Right ventricle myocardium inferior (tissue), 1 donor: ENCODE results near the gene EVA1A. TPM values are rescaled to one million over a fixed set of nuclear protein-coding genes. Genes with fewer than 3 reads are reported as not detected.
A peak's percentile ranks its signal among the peaks of the same experiment; 100 is the strongest.

ENCODE experiments used
- ATAC-seq: fragments of 200-7000 bp; cut with Tn5 transposase; one replicate; pipeline ENCODE4 v1.9.1; 2020; ENCODE audit warnings: mild to moderate bottlenecking, moderate library complexity
- DNase-seq: peaks from one replicate; pipeline ENCODE4 v3.0.0; 2021; ENCODE audit errors: missing footprints
- intact Hi-C: fragments of 100-400 bp; cut with DNase I; formaldehyde crosslinking; loops from one replicate; pipeline ENCODE4 v1.11.0; 2022
- long read RNA-seq: library from polyadenylated mRNA; unstranded; transcript quantifications from one replicate; pipeline ENCODE4 v2.0.0, GENCODE V29; 2021
- total RNA-seq: library from RNA; stranded (reverse); fragmentation: NEBNext Ultra II Directional; extraction: Animal tissue kit (Norgen Biotek cat#: 25700); gene quantifications from one replicate; pipeline ENCODE4 v1.2.1, GENCODE V29; 2021
- donor health status: DM: no; HTN: yes; CAD: no; lungs with severe emphysema.

Gene EVA1A, protein sequence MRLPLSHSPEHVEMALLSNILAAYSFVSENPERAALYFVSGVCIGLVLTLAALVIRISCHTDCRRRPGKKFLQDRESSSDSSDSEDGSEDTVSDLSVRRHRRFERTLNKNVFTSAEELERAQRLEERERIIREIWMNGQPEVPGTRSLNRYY
- total RNA-seq, result 0.84 TPM
- long read RNA-seq, partial matches to known transcripts, result 0 of 1 reads
- long read RNA-seq, other reads (novel, unspliced or antisense), result 0 of 1 reads

DNA sequence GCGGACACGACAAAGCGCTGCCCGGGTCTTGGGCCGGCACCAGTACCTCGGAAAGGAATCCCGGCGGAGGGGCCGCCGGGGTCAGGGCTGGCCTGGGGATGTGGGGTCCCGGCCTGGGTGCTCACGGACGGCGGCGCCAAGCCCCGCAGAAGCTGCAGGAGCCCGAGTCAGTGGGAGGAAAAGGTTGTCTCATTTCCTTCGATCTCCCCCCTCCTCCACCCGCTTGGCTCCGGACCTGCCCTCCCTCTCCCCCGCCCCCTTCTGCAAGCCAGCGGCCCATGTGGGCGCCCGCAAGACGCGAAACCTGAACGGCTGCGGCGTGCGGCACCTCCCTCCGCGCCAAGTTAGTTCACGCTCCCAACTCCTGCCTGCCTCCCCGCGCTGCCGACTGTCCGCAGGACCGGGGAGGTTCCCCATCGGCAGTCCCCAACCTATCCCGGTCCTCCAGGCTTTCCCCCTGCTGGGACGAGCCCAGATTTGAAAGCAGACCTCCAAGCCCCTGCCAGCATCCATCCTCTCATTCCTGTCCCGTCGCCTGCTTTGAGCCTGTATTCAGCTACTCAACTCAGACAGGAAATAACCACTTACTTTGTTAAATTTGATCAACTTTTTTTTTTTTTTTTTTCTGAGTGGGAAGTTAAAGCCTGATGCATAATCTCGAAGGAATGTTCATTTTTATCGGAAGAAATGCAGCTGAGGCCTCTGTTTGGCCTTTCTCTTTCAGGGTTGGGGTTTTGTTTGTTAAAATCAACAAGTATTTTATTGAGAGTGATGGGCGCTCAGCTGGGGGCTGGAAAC lies at the start of gene EVA1A:
Gene EVA1A, minus strand, starts transcription at position 172 of the 798 bp plus-strand sequence. CDS start 42,799 bp downstream, outside the sequence.
- ATAC-seq, result peak; percentile 38
- intact Hi-C loops, result no loop called here
- DNase-seq, result no peak

DNA sequence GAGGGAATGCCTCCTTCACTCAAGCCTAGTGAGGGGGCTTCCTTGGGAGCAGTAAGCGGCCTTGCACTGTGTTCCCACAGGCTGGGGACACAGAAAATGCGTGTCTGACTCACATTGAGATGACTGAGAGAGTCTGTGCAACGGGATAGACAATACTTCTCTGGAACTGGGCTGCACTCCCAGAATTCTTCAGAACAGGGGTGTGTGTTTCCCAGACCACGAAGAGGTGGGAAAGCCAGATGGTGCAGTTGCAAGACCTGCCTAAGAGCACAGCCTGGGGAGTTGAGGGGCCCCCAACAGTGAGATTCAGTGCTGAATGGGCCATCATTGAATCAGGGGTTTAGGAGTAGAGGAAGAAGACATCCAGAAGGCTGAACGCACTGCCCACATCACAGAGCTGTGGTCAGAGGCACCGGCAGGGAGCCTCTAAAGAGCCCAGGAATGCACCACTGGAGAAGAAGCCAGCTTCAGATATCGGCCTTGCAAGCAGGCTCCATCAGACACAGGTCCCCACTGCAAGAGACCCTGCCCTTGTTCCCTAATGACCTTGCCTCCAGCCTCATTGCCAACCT lies 49.3 kb upstream of the EVA1A start:
- intact Hi-C loops, result loop anchor here (1.0 to 10.0 kb wide), 3 partner anchors 145 to 905 kb away; no protein-coding TSS in a partner anchor
- ATAC-seq (no peak), DNase-seq (no peak)

DNA sequence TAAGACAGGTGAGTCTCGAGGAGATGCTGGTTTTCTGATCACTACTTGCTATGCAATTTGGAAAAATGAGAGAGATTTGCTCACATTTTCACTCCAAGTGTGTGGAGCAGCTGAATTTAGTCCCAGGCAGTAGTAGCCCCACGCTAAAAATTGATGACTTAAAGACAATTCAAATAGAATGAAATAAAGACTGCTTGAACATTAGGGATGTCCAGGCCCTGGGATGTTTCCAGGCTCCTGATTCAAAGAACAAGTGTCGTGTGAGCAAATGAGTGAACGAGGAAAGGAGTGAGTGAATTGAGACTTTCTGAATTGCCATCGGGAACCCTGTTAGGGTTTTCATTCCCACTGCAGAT lies 48.6 kb upstream of the EVA1A start:
- intact Hi-C loops, result loop anchor here (1.0 to 5.0 kb wide), 2 partner anchors 144 to 692 kb away; no protein-coding TSS in a partner anchor
- DNase-seq (no peak), ATAC-seq (no peak)

DNA sequence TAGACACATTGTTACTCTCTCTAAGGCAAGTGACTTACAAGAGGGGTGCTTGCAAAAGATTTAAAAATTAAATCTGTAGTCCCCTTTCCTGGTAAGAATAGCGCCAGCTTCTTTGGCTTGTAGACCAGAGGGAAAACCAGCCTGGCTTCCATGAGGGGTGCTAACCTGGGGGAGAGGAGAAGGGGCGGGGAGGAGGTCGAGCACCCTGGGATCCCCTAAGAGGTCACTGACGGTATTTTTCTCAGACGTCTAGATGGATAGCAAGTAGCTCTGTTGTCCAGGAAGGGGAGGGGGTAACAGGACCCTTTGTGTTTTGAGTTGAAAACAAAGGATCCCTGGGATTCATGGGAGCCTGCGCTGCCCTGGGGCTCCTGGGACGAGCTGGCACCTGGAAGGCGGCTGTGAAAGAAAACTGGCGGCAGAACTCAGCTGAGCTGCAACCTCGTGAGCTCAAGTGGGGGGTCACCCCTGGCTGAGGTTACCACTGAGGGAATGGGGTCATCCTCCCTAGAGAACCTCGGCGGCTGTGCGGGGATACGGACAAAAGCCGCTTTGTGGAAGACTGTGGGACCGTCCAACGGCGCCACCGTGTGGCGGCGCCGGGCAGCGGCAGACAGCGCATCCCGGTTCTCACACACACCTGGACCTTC lies 48.1 kb upstream of the EVA1A start:
- intact Hi-C loops, result loop anchor here (1.0 to 5.0 kb wide), 2 partner anchors 144 to 692 kb away; no protein-coding TSS in a partner anchor
- ATAC-seq (peak; percentile 81), DNase-seq (peak; percentile 73)

DNA sequence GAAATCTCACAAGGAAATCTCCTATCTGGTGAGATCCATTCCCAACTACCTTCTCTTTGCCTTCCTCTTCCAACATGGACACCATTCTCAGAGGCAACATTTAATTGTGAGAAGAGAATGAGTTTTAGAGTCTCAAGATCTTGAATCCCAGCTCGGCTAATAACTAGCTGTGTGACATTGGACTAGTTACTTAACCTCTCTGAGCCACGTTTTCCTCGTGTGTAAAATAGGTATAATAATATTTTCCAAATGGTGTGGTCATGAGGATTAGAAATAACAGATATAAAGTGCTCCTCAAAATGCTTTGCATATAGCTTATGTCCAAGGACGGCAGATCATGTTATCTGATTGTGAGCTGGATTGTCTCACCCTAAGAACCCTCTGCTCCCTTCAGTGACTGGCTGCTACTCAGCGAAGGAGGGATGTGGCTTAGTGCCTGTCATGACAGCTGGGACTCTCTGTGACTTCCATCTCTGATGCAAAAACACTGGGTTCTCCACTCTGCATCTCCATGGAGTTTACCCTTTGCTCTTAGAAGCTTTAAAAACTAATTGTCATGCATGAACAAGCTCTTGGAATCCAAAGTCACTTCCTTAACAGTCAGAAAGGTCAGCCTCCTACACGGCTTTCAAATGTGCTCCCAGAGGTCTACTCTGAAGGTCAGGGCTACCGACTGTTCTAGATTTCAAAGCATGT lies 47.4 kb upstream of the EVA1A start:
- no peak for DNase-seq
- intact Hi-C loops, result loop anchor here (5.0 kb wide), 1 partner anchor 691 kb away; no protein-coding TSS in a partner anchor
- ATAC-seq, result peak; percentile 42

DNA sequence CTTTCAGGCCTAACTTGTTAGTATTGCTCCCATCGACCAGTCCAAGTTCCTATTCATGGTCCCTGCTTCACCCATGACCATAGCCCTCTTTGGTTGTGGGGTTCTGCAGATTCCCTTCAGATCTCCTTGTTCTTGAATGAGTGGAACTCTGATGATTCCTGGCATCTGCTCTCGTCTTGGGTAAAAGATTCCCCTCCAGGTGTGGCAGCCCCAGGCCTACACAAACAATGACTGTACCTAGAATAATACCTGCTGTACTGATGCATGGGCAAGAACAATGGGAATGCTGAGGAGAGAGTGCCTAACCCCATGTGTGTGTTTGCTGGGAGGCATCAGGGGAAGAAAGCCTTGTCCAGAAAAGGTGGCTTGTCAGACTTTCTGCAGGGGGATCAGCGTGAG lies 46.7 kb upstream of the EVA1A start:
- no peak for ATAC-seq
- intact Hi-C loops, result loop anchor here (5.0 kb wide), 1 partner anchor 690 kb away; no protein-coding TSS in a partner anchor
- no peak for DNase-seq

DNA sequence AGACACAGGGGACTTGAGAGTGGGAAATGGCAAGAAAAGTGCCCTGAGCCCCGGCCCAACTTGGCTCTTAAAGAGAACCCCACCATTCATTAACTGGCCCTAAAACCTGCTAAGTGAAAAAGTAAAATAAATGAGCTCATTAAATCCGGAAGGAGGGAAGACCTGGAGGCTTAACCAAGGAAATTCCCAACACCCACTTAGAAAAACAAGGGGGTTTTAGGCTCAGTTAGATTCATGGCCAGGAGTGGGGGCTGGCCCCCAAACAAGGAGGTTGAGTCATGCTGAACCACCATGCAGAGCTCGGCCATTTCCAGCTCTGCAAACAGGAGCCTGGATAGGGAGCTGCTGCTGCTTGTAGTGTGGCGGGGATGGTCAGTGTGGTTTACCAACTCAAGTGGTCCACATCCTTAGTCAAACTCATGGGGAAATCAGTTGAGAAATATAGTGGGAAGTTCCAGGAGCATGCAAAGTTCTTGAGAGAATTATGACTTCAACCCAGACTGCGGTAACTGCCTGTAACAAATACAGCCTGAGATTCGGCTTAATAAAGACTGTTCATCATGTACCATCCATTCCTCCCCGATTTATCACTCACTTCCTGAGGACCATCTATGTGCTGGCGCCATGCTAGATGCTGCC lies 46.1 kb upstream of the EVA1A start:
- ATAC-seq, result no peak
- intact Hi-C loops, result loop anchor here (5.0 kb wide), 1 partner anchor 690 kb away; no protein-coding TSS in a partner anchor

DNA sequence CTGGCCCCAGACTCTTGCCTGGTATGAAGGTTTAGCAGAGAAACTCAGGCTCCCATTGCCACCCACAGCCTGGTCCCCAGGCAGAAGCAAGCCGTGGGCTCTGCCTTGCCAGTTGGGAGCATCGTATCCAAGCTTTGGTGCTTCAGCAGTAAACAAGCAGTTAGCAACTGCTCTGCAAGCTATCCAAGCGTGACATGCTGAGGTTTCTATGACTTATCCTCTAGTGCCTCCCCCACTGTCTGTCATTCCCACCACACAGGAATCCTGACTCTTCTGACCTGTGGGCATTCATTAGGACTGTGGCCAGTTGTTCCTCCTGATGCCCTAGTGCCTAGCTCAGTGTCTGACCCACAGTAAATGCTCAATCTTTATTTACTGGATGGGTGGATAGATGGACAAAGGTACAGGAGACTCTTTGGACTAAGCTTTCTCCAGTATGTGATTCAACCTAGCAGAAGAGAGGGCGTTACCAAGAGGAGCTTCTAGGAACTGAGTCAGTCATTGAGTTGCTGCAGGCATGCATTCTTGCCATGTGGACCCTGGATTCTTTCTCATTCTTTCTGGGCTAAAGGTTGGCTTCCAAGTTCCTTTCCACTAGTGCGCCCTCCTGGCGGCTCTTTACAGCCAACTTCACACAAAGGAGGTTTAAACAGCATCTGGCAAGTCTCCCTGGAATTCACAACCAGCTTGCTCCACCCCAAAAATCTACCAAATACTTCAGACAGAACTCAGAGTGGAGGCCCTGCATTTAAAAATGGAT lies 45.2 kb upstream of the EVA1A start:
- intact Hi-C loops, result loop anchor here (5.0 kb wide), 1 partner anchor 689 kb away; no protein-coding TSS in a partner anchor
- DNase-seq (no peak), ATAC-seq (no peak)

More for the DNA sequence above, 46.1 kb upstream of the EVA1A start:
- DNase-seq, result no peak

DNA sequence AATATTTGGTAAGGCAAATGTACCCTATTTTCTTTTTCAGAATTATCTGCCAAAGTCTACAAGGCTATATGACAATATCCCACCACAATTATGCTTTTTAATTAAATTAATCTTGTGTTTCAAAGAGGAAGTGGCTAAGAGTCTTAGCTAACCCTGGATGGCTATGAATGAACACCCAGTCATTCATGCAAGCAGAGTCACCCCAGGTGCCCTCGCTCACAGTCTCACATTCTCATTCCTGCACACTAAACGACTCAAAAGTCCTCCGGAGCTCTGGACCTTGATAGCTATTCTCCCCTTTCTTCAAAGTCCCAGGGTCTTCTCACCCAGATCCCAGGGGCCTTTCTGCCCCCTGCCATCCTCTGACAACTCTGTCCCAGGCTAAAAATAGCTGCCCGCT lies 43.7 kb upstream of the EVA1A start:
- DNase-seq (no peak), ATAC-seq (no peak)
- intact Hi-C loops, result no loop called here

DNA sequence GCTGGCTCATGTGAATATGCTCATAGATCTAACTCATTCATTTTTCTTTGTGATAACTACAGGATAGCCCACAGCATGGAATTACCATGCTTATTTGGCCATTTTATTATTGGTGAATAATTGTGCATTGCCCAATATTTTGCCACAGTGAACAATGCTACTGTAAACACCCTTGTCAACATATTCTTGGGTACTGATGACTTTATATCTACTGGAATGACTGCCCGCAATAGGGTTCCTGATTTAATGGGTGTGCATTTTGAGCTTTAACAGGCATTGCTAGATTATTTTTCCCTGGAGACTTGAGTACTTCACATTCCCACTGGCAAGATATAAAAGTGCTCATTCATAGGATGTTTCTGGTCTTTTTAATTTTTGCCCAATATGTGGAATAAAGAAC lies 42.7 kb upstream of the EVA1A start:
- intact Hi-C loops, result no loop called here
- DNase-seq (no peak), ATAC-seq (no peak)

DNA sequence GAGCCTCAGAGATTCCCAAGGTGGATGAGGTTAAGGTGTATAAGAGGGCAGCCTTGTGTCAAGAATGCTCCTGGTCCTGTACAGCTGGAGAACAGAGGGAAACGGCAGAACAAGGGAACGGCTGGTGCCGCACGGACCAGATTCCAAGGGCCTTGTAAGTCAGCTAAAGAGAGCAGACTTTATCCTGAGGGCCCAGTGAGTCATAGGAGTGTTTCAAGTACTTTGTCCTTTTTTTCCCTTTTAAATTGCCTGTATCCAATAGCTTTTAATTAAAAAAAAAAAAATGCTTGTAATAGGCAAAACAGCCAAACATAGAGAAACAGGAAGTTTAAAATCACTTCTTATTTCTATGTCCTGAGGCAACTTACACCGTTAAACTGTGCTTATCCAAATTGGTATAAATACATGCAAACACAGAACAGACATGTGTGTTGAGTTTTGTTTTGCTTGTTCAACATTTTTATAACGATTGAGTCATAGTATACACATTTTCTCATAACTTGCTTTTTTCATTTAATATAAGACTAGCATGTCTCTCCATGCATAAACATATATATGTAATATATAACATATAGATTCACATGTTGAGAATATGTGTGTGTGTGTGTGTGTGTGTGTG lies 42.1 kb upstream of the EVA1A start:
- DNase-seq, result no peak
- intact Hi-C loops, result no loop called here
- no peak for ATAC-seq

DNA sequence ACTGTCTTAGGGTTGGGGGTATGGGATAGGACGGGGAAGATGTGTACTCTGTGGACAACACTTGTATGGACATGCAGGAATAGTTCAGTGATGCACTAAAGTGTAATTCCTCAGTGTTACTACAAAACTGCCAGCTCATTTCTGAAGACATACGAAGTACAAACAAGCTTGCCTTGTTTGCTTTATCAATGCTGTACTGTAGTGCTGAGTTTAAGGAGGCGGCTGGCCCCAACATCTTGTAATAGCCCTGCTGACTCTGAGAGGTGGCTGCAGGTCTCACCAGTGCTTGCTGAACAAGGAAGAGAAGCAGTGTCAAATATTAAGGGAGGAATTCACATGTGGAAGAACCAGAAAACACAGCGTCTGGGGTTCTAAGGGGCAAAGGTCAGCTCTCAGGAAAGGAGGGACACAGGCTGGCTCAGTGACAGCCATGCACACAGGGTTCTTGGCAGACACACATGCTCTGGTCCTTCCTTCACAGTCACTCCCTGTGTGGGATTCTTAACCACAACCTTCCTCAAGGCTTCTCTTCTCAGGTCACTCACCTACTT lies 39.8 kb upstream of the EVA1A start:
- DNase-seq (no peak), ATAC-seq (no peak)
- intact Hi-C loops, result no loop called here

DNA sequence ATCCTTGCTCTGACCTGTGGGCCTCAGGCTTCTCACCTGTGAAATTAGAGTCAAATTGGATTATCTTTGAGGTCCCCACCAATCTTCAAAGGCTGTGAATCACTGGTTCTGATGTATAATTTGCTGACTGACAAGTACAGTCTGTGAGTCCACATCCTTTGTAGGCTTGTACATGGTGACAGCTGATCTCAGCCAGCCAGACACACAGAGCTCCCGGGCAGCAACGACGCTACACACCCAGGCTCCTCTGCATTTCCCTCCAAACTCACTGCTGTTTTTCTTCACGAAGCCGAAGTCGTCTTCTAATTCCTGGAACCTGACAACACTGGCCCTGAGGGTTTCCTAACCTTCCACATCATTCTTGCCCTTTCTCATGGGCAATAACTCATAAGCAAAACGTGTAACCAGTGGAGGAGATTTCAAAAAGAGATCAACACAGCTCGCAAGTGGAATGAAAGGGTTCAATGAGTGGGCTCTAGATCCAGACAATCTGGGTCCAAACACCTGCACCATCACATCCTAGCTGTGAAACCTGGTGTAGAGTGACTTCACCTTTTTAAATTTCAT lies 37.9 kb upstream of the EVA1A start:
- DNase-seq, result no peak
- intact Hi-C loops, result no loop called here
- no peak for ATAC-seq

DNA sequence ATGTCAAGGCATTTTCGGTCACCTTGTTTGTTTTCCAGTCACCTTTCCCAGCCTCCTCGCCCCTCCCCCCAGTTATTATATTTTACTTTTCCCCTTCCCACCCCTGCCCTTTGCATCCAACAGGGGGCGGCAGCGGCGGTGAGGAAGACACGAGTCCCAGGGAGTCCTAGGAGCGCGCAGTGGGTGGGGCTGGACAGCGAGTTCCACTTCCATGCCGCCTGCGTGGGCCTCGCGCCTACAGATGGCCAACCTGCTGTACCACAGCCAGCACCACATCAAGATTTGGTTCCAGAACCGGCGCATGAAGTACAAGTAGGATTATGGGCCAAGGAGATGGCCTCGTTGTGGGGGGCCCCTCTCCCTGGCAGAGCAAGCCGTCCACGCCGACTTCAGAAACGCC lies 37.2 kb upstream of the EVA1A start:
- intact Hi-C loops, result no loop called here
- ATAC-seq, result no peak
- DNase-seq, result no peak

DNA sequence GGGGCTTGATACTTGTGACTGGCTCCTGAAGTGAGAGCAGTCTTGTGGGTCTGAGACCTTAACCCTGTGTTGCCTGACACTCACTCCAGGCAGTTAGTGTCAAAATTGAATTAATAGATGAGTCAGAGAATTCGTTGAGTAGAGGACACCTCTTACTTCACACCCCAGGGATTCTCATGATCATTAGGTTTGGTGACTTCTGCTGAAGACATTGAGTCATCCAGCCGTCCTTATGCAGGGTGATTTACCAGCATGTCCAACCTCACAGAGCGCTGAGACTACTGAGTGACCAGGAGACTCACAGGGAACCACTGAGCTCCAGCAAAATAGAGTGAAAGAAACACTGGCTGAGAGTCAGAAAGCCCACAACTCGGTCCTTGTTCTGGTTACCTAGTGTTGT lies 36.0 kb upstream of the EVA1A start:
- intact Hi-C loops, result no loop called here
- no peak for ATAC-seq
- DNase-seq, result no peak

DNA sequence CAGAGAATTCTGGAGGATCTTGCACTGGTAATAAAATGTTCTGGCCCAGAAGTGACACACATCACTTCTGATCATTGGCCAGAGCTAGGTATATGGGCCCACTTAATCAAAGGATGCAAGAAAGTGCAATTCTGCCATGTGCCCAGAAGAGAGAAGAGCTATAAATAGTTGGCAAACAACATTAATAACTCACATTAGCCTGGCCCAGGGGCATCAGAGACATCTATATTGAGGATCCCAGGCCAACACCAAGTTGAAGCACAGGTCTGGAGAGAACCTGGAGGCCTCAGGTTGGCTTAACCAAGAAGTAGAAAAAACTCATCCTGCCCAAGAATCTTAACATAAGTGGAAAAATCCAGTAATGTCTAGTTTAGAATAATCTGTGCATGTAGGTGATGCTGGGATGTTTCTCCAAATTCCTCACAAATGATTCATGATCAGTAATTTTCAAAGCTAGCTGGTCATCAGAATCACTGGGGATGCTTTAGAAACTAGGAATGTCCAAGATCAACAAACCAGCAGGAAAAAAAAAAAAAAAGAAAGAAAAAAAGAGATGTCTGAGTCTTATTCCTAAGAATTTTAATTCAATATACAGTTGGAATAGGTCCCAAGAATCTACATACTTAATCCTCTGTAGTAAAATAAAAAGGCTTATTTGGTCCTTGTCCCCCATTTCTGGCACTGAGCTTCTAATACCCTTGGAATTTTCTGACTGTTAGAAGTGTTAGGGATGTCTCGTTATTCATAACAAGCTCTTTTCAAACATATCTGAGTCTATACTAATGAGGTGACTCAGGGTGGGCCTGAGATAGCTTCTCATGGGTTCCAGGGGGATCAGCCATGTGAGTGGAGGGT lies 35.0 kb upstream of the EVA1A start:
- no peak for ATAC-seq

More for the DNA sequence above, 35.0 kb upstream of the EVA1A start:
- no peak for DNase-seq
- intact Hi-C loops, result no loop called here
